Measurements from ENCODE around the gene KMO. TPM values are rescaled to one million over a fixed set of nuclear protein-coding genes. Genes with fewer than 3 reads are reported as not detected.

The KMO gene
- total RNA-seq, 1 donor from 2014 or later = not detected

DNA sequence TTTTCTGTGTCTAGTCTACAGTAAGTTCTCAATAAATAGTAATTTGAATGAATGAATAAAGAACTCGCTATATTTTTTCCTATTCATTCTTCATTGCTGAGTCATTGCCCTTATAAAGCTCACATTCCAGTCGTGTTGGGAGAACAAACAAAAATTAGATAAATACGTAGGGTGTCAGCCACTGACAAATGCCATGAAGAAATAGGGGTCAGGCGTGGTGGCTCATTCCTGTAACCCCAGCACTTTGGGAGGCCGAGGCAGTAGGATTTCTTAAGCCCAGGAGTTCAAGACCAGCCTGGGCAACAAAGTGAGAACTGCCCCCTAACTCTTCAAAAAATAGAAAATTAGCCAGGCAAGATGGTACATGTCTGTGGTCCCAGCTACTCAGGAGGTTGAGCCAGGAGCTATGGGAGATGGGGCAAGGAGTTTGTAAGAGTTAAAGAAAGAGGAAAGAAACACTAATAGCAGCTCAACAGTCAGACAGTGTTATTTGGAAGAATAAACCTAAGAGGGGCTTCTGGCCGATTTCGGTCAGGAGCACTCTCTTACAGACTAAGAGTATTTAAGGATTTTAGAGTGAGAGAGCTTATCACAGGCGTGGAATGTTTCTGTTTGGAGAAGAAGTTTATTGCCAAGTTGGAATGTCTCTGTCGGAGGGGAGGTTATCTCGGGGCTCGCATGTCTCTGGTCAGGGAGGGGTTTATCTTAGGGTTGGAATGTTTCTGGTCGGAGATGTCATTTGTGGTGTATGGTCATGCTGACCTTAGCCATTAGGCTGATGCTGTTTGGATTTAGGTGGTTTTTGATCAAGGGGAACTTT is 109.8 kb downstream of the KMO start:
- no peaks in the 10 kb centered on the region for H3F3A ChIP-seq (ENCODE audit: low read depth)
- H3K27me3 ChIP-seq = no peaks in the 10 kb centered on the region
- H3K9ac ChIP-seq = no peak overlapping the region
- H3K4me1 ChIP-seq = peaks cover 14% of the 10 kb centered on the region
- H3K27ac ChIP-seq = no peak overlapping the region
- Mint-ChIP-seq H3K4me1 (peaks cover 19% of the 10 kb centered on the region), H3K36me3 (peaks cover 18% of the 10 kb centered on the region), H3K9me3 (peaks cover 19% of the 10 kb centered on the region), H3K27me3 (ENCODE audit: insufficient read depth, low read depth) (peaks cover 5% of the 10 kb centered on the region), H3K27ac (no peak overlapping the region), H3K4me3 (peak overlapping the region; percentile 5)
- no peaks in the 10 kb centered on the region for H3K36me3 ChIP-seq
- DNase-seq (ENCODE audit: low spot score) = no peak
- no peak overlapping the region for H2AFZ ChIP-seq (replicated peaks)
- TF ChIP-seq, protein P1, sequence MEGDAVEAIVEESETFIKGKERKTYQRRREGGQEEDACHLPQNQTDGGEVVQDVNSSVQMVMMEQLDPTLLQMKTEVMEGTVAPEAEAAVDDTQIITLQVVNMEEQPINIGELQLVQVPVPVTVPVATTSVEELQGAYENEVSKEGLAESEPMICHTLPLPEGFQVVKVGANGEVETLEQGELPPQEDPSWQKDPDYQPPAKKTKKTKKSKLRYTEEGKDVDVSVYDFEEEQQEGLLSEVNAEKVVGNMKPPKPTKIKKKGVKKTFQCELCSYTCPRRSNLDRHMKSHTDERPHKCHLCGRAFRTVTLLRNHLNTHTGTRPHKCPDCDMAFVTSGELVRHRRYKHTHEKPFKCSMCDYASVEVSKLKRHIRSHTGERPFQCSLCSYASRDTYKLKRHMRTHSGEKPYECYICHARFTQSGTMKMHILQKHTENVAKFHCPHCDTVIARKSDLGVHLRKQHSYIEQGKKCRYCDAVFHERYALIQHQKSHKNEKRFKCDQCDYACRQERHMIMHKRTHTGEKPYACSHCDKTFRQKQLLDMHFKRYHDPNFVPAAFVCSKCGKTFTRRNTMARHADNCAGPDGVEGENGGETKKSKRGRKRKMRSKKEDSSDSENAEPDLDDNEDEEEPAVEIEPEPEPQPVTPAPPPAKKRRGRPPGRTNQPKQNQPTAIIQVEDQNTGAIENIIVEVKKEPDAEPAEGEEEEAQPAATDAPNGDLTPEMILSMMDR (IDR thresholded peaks at IDR 0.05) = no peak
- TF ChIP-seq EZH2 (IDR thresholded peaks at IDR 0.05) = no peak
- no peak for TF ChIP-seq EZH2phosphoT487 (IDR thresholded peaks at IDR 0.05)
- no peak overlapping the region for H3K4me2 ChIP-seq
- H3K79me2 ChIP-seq (ENCODE audit: low read depth) = peaks cover 25% of the 10 kb centered on the region
- H3K4me3 ChIP-seq = no peak overlapping the region
- no peaks in the 10 kb centered on the region for H3K9me3 ChIP-seq (ENCODE audit: low read depth)
- H4K20me1 ChIP-seq (ENCODE audit: low read depth) = peaks cover 20% of the 10 kb centered on the region

DNA sequence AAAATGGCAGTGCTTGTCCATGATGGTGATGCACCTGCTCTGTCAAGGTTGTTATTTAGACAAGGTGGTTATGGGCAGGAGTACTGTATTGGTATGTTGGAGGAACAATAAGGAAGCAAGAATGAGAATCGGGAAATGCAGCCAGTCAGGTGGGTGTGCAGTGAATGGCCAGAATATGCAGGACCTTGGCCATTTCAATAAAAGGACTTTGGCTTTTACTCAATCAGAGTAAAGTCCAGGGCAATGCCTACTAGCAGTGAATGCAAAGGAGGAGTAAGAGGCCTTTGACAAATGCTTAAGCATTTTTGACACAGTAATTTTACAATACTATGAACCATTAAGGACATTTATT is 110.4 kb downstream of the KMO start:
- peaks cover 15% of the 10 kb centered on the region for H3K4me1 Mint-ChIP-seq
- H3K36me3 Mint-ChIP-seq = peaks cover 12% of the 10 kb centered on the region
- no peak overlapping the region for H2AFZ ChIP-seq (replicated peaks)
- no peaks in the 10 kb centered on the region for H3K27me3 ChIP-seq
- no peak for DNase-seq (ENCODE audit: low spot score)
- no peaks in the 10 kb centered on the region for H3F3A ChIP-seq (ENCODE audit: low read depth)
- peaks cover 15% of the 10 kb centered on the region for H4K20me1 ChIP-seq (ENCODE audit: low read depth)
- H3K4me3 ChIP-seq = no peak overlapping the region
- no peak overlapping the region for H3K27ac ChIP-seq
- H3K9ac ChIP-seq = no peak overlapping the region
- peaks cover 10% of the 10 kb centered on the region for H3K4me1 ChIP-seq
- no peaks in the 10 kb centered on the region for H3K9me3 ChIP-seq (ENCODE audit: low read depth)
- no peak overlapping the region for H3K4me2 ChIP-seq
- peak overlapping the region; percentile 5 for H3K4me3 Mint-ChIP-seq
- H3K36me3 ChIP-seq = no peaks in the 10 kb centered on the region
- TF ChIP-seq EZH2 (IDR thresholded peaks at IDR 0.05) (no peak), EZH2phosphoT487 (IDR thresholded peaks at IDR 0.05) (no peak)
- TF ChIP-seq, protein P1 (IDR thresholded peaks at IDR 0.05) = no peak
- H3K79me2 ChIP-seq (ENCODE audit: low read depth) = peaks cover 19% of the 10 kb centered on the region
- no peak overlapping the region for H3K27ac Mint-ChIP-seq
- H3K9me3 Mint-ChIP-seq = peaks cover 16% of the 10 kb centered on the region
- H3K27me3 Mint-ChIP-seq (ENCODE audit: insufficient read depth, low read depth) = peaks cover 5% of the 10 kb centered on the region

DNA sequence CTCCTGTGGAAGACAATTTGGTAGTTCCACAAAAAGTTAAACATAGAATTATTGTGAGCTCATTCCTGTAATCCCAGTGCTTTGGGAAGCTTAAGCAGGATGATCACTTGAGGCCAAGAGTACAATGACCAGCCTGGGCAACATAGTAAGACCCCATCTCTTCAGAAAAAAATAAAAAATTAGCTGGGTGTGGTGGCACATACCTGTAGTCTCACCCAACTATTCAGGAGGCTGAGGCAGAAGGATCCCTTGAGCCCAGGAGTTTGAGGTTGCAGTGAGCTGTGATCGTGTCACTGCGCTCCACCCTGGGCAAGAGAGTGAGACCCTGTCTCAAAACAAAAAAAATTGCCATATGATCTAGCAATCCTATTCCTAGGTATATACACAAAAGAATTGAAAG is 112.1 kb downstream of the KMO start:
- H3K9me3 Mint-ChIP-seq = peaks cover 16% of the 10 kb centered on the region
- H3K4me1 Mint-ChIP-seq = peaks cover 3% of the 10 kb centered on the region
- no peak for TF ChIP-seq EZH2 (IDR thresholded peaks at IDR 0.05)
- TF ChIP-seq, protein P1 (IDR thresholded peaks at IDR 0.05) = no peak
- no peak for TF ChIP-seq EZH2phosphoT487 (IDR thresholded peaks at IDR 0.05)
- peaks cover 3% of the 10 kb centered on the region for H3K36me3 Mint-ChIP-seq
- Histone ChIP-seq H3K27ac (no peak overlapping the region), H3K27me3 (no peaks in the 10 kb centered on the region), H3K4me2 (no peak overlapping the region), H4K20me1 (ENCODE audit: low read depth) (no peaks in the 10 kb centered on the region), H3K79me2 (ENCODE audit: low read depth) (peaks cover 2% of the 10 kb centered on the region), H3K4me3 (no peak overlapping the region), H3F3A (ENCODE audit: low read depth) (no peaks in the 10 kb centered on the region), H3K4me1 (no peaks in the 10 kb centered on the region), H2AFZ (replicated peaks) (no peak overlapping the region), H3K36me3 (no peaks in the 10 kb centered on the region), H3K9me3 (ENCODE audit: low read depth) (no peaks in the 10 kb centered on the region), H3K9ac (no peak overlapping the region)
- H3K4me3 Mint-ChIP-seq = no peak overlapping the region
- no peak for DNase-seq (ENCODE audit: low spot score)
- peaks cover 5% of the 10 kb centered on the region for H3K27me3 Mint-ChIP-seq (ENCODE audit: insufficient read depth, low read depth)
- no peak overlapping the region for H3K27ac Mint-ChIP-seq

Data from neural progenitor cell (in vitro differentiated cells).